HL-60 (cell line): ENCODE results near the gene MRPL4. TPM values are rescaled to one million over a fixed set of nuclear protein-coding genes. Genes with fewer than 3 reads are reported as not detected.

Source experiments
- DNase-seq, 2 experiments: peaks; one replicate each; pipeline ENCODE4 v3.0.0-alpha.2; 2010 to 2020; ENCODE audit warnings: low read depth in 1 of 2, low spot score in 1 of 2
- H3K27ac ChIP-seq: fragments of 250-450 bp; sonication (Bioruptor Pico); replicated peaks from 2 replicates; pipeline ENCODE4 v1.5.1; 2020; ENCODE audit warnings: mild to moderate bottlenecking, moderate library complexity
- H3K27me3 ChIP-seq: fragments of 250-450 bp; sonication (Bioruptor Pico); 2 replicates; pipeline ENCODE4 v1.5.1; 2021; ENCODE audit warnings: mild to moderate bottlenecking, moderate library complexity; ENCODE audit not compliant: insufficient read depth, poor library complexity, severe bottlenecking
- H3K4me3 ChIP-seq: replicated peaks from 2 replicates; pipeline ENCODE4 v1.5.1; 2011; ENCODE audit warnings: mild to moderate bottlenecking, control low read depth, low read length; ENCODE audit not compliant: insufficient read depth
- CTCF ChIP-seq: IDR thresholded peaks from one replicate; pipeline ENCODE4 v1.5.1; 2011; ENCODE audit warnings: low read length, control low read depth, inconsistent platforms; ENCODE audit not compliant: insufficient read depth
- GABPA ChIP-seq: IDR thresholded peaks from 2 replicates; pipeline ENCODE4 v1.6.1; 2012; ENCODE audit warnings: low read depth
- POLR2AphosphoS5 ChIP-seq: IDR thresholded peaks from 2 replicates; pipeline ENCODE4 v1.6.1; 2012; ENCODE audit warnings: low read depth
- REST ChIP-seq: IDR thresholded peaks from 2 replicates; pipeline ENCODE4 v1.6.1; 2012; ENCODE audit warnings: low read depth; ENCODE audit not compliant: insufficient replicate concordance
- SPI1 ChIP-seq: IDR thresholded peaks from 2 replicates; pipeline ENCODE4 v1.6.1; 2012; ENCODE audit warnings: low read depth, mild to moderate bottlenecking, borderline replicate concordance
- microRNA-seq: library from miRNA; unstranded; fragments of <30 nt; microRNA quantifications from one replicate; pipeline ENCODE4, GENCODE V29; 2018

The MRPL4 gene

GRCh38 chr19:10309423-10309822 is 57.4 kb downstream of the MRPL4 start, which contains the start of gene ZGLP1:
ZGLP1 (minus strand) TSS chr19:10309815.
- no peak within 1 kb of the TSS for H3K4me3 ChIP-seq
- TF ChIP-seq SPI1 (no peak), POLR2AphosphoS5 (no peak), GABPA (no peak), CTCF (no peak), REST (no peak)
- H3K27me3 ChIP-seq = no peaks in the 10 kb centered on the region
- H3K27ac ChIP-seq = no peak within 1 kb of the TSS
- no peak for DNase-seq

Small RNAs within 50 kb of the gene (microRNA-seq; reads per million reads assigned to microRNA genes)
- gene MIR4322 = not detected
